Smooth muscle cell (in vitro differentiated cells): ENCODE data around the gene GNPNAT1. TPM values are rescaled to one million over a fixed set of nuclear protein-coding genes. Genes with fewer than 3 reads are reported as not detected.

Experiments used
- DNase-seq: peaks from one replicate; lab custom pipeline; 2025; ENCODE audit not compliant: unreplicated experiment; lab: John Stamatoyannopoulos, UW
- H2AFZ ChIP-seq: fragments of 200-600 bp; sonication (generic); 2 replicates; pipeline ENCODE4 v1.6.0; 2016; ENCODE audit warnings: antibody characterized with exemption, low read depth, mild to moderate bottlenecking
- H3F3A ChIP-seq: fragments of 200-600 bp; sonication (generic); 2 replicates; pipeline ENCODE4 v1.6.0; 2017; ENCODE audit warnings: antibody characterized with exemption, low read depth
- H3K27ac ChIP-seq: fragments of 200-600 bp; sonication (generic); 2 replicates; pipeline ENCODE4 v1.5.1; 2016; ENCODE audit warnings: low read depth, mild to moderate bottlenecking
- H3K27me3 ChIP-seq: fragments of 200-600 bp; sonication (generic); 2 replicates; pipeline ENCODE4 v1.6.1; 2016; ENCODE audit warnings: low read depth, mild to moderate bottlenecking
- H3K36me3 ChIP-seq: fragments of 200-600 bp; sonication (generic); 2 replicates; pipeline ENCODE4 v1.5.1; 2016; ENCODE audit warnings: low read depth
- H3K4me1 ChIP-seq: fragments of 200-600 bp; sonication (generic); 2 replicates; pipeline ENCODE4 v1.5.1; 2016; ENCODE audit warnings: low read depth
- H3K4me2 ChIP-seq: fragments of 200-600 bp; sonication (generic); 2 replicates; pipeline ENCODE4 v1.6.0; 2016; ENCODE audit warnings: mild to moderate bottlenecking
- H3K4me3 ChIP-seq: fragments of 200-600 bp; sonication (generic); 2 replicates; pipeline ENCODE4 v1.5.1; 2016; ENCODE audit warnings: mild to moderate bottlenecking
- H3K79me2 ChIP-seq: fragments of 200-600 bp; sonication (generic); 2 replicates; pipeline ENCODE4 v1.6.0; 2016; ENCODE audit warnings: low read depth, mild to moderate bottlenecking
- H3K9ac ChIP-seq: fragments of 200-600 bp; sonication (generic); 2 replicates; pipeline ENCODE4 v1.6.0; 2016; ENCODE audit warnings: low read depth
- H3K9me3 ChIP-seq: fragments of 200-600 bp; sonication (generic); replicated peaks from 2 replicates; pipeline ENCODE4 v1.5.1; 2016; ENCODE audit warnings: low read depth
- H4K20me1 ChIP-seq: fragments of 200-600 bp; sonication (generic); 2 replicates; pipeline ENCODE4 v1.6.0; 2016; ENCODE audit warnings: low read depth
- CTCF ChIP-seq: fragments of 200-600 bp; sonication (generic); IDR thresholded peaks from 2 replicates; pipeline ENCODE4 v1.5.1; 2017; ENCODE audit warnings: borderline replicate concordance, mild to moderate bottlenecking, antibody characterized with exemption; ENCODE audit not compliant: insufficient read depth, poor library complexity, severe bottlenecking
- WGBS: methylation state at CpG from one replicate; pipeline ENCODE4 v1.1.7; 2016; ENCODE audit warnings: low lambda C conversion rate; 5-methylcytosine and 5-hydroxymethylcytosine counted together
- polyA plus RNA-seq: library from polyadenylated mRNA; unstranded; fragments of >200 nt; fragmentation: Nextera tagmentation; extraction: Ambion mirVana; gene quantifications from 2 replicates; pipeline ENCODE4 v1.2.1, GENCODE V29; 2016
- total RNA-seq: library from RNA; depleted of rRNA; stranded (reverse); fragments of >200 nt; gene quantifications from 2 replicates; pipeline ENCODE4 v1.2.3, GENCODE V29; 2014

Gene GNPNAT1
- total and polyA plus RNA-seq, 2 experiments from 2014 or later = 18.3 to 22.9 TPM

DNA sequence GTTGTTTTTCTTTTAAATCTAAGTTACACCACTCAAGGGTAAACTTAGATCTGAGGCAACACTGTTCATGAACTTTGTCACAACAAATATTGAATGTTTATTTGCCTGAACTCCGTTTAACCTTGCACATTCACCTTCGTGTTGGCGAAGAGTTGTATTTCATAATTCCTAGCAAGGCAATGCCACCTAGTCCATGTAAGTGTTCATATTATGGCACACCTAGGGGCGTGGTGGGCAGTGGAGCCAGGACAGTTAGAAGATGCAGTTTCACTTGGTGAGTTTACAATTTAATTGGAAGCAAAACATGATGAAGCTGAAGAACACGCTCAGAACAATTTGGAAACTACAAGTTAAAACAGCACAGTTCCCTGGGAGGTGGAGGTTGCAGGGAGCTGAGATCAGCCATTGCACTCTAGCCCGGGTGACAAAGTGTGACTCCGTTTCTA is 30.4 kb upstream of the GNPNAT1 start:
- no peak overlapping the region for H3K4me2 ChIP-seq
- no peaks in the 10 kb centered on the region for H3K9me3 ChIP-seq
- WGBS = 90% methylated on average over 7 of the region's 7 CpGs
- H3K4me1 ChIP-seq = no peaks in the 10 kb centered on the region
- no peaks in the 10 kb centered on the region for H3K27me3 ChIP-seq
- no peak overlapping the region for H3K9ac ChIP-seq
- H3K27ac ChIP-seq = no peak overlapping the region
- H3K36me3 ChIP-seq = no peaks in the 10 kb centered on the region
- no peaks in the 10 kb centered on the region for H3F3A ChIP-seq
- no peak overlapping the region for H3K4me3 ChIP-seq
- H3K79me2 ChIP-seq = no peaks in the 10 kb centered on the region
- DNase-seq = no peak
- no peaks in the 10 kb centered on the region for H4K20me1 ChIP-seq
- TF ChIP-seq CTCF = no peak
- H2AFZ ChIP-seq = no peak overlapping the region

DNA sequence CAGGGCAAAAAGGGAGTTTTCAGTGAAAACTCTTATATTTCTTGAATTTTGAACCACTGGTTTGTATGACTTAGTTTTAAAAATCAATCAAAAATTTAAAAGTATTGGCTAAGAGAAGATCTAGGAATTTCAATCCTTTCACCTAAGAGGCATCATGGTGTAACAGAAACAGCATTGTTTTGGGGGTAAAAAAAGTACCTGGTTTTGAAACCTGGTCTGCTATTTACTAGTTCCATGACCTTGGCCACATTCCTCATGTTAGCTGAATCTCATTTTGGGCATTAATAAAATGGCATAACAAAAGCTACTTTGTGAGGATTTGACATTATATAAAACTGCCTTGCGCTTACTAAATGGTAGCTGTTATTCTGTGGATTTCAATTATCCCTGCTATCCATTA is 16.7 kb upstream of the GNPNAT1 start:
- 95% methylated on average over 1 of the region's 1 CpG for WGBS
- no peaks in the 10 kb centered on the region for H3K79me2 ChIP-seq
- no peak overlapping the region for H3K4me2 ChIP-seq
- DNase-seq = no peak
- no peaks in the 10 kb centered on the region for H3K27me3 ChIP-seq
- H3K9ac ChIP-seq = no peak overlapping the region
- no peak overlapping the region for H2AFZ ChIP-seq
- H3K4me3 ChIP-seq = no peak overlapping the region
- H3K9me3 ChIP-seq = no peaks in the 10 kb centered on the region
- H3K36me3 ChIP-seq = no peaks in the 10 kb centered on the region
- no peaks in the 10 kb centered on the region for H3F3A ChIP-seq
- no peaks in the 10 kb centered on the region for H4K20me1 ChIP-seq
- no peaks in the 10 kb centered on the region for H3K4me1 ChIP-seq
- H3K27ac ChIP-seq = no peak overlapping the region
- TF ChIP-seq CTCF = no peak

GRCh38 chr14:52806115-52806514 is 14.7 kb upstream of the GNPNAT1 start:
- TF ChIP-seq CTCF = no peak
- no peak overlapping the region for H3K4me2 ChIP-seq
- H3K9ac ChIP-seq = no peak overlapping the region
- no peaks in the 10 kb centered on the region for H3K79me2 ChIP-seq
- H3K9me3 ChIP-seq = no peaks in the 10 kb centered on the region
- no peak overlapping the region for H3K4me3 ChIP-seq
- WGBS = 94% methylated on average over 4 of the region's 4 CpGs
- no peak overlapping the region for H2AFZ ChIP-seq
- H3K36me3 ChIP-seq = no peaks in the 10 kb centered on the region
- H3K27me3 ChIP-seq = no peaks in the 10 kb centered on the region
- H3K27ac ChIP-seq = no peak overlapping the region
- no peaks in the 10 kb centered on the region for H4K20me1 ChIP-seq
- no peaks in the 10 kb centered on the region for H3K4me1 ChIP-seq
- DNase-seq = no peak
- H3F3A ChIP-seq = peaks cover 11% of the 10 kb centered on the region

GRCh38 chr14:52802597-52802996 is 11.2 kb upstream of the GNPNAT1 start:
- peak overlapping the region; percentile 73 for H3K9ac ChIP-seq
- WGBS = 89% methylated on average over 3 of the region's 3 CpGs
- no peaks in the 10 kb centered on the region for H3K4me1 ChIP-seq
- peaks cover 11% of the 10 kb centered on the region for H3F3A ChIP-seq
- no peak overlapping the region for H3K4me3 ChIP-seq
- no peaks in the 10 kb centered on the region for H3K36me3 ChIP-seq
- H3K27ac ChIP-seq = peak overlapping the region; percentile 94
- H2AFZ ChIP-seq = peak overlapping the region; percentile 36
- no peaks in the 10 kb centered on the region for H3K9me3 ChIP-seq
- H3K79me2 ChIP-seq = no peaks in the 10 kb centered on the region
- H3K27me3 ChIP-seq = no peaks in the 10 kb centered on the region
- TF ChIP-seq CTCF = no peak
- DNase-seq = no peak
- H3K4me2 ChIP-seq = no peak overlapping the region
- no peaks in the 10 kb centered on the region for H4K20me1 ChIP-seq
